GM19240 (cell line): ENCODE data around the gene SMIM35.

ENCODE experiments used
- DNase-seq: peaks from one replicate; pipeline ENCODE4 v3.0.0; 2011; ENCODE audit warnings: low spot score; ENCODE audit not compliant: insufficient read length

SMIM35 gene

DNA sequence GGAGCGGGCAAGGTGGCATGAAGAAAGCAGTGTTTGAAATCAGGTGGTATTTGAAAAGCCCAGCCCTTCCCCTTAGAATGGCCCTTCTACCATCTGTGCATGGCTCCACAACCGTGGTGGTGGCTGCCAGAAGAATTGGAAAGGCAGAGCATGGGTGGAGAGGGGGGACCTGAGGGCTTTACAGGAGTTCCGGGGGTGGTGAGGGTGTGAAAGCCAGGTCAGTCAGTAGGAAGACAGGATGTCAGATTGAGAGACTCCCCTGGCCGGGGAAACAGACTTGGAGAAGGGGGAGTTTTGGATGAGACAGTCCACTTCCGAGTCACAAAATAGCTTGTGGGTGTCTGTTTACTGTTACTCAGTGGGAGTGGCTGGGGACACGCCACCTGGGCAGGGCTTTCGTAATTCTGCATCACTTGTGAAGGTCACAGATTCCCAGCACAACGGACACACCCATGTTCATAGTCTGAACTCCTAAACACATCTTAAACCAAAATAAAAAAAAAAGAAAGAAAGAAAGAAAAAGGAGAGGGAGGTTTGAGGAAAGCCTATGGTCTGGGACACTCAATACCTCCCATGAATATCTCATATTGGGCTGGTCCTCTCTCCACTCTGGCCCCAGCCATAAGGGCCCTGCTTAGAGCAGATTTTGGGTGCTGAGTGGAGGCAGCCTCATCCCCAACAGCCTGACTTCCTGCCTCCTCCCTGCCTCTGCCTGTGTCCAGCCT is 24.4 kb upstream of the SMIM35 start:
- no peak for DNase-seq

DNA sequence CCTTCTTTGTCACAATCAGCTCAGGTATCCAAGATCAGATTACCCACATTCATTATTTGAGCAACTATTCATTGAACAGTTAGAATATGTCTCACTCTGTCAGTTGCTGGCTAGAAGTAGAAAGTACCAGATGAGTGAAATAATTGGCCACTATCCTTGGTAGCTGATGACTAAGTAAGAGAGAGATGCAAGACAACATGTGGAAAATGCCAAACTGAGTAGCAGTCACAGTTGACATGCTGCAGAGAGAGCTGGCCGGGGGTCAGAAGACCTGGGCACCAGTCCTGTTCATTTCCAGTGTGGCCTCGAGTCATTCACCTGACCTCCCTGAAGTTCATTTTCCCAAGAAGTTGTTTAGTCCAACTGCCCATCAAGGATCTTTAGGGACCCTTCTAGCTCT is 22.5 kb upstream of the SMIM35 start:
- DNase-seq = no peak

- DNase-seq = no peak
Measured at GRCh38 chr11:118108513-118108912, 21.8 kb upstream of the SMIM35 start.

DNA sequence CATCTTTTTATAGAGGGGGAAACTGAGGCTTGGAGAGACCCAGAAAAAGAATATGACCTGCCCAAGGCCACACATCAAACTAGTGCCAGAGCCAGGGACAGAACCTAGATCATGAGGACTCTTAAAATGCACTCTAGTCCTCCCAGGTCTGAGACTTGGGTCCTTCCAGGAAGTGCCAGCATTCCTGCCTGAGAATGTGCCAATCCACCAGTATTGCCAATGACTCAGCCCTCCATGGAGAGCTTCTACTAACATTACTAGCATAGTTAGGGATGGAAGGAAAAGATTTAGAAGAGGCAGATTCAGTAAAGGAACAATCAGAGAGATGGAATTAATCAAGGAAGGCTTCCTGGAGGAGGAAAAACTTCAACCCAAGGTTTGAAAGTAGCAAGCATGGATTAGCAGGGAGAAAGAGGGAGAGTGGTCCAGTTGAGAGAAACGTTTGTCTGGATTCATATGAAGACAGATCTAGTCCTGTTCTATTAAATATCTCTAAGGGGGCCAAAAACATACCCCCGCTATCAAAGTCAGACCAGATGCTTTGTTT is 20.1 kb upstream of the SMIM35 start:
- no peak for DNase-seq

- no peak for DNase-seq
Measured at GRCh38 chr11:118105657-118106305, 19.0 kb upstream of the SMIM35 start.

DNA sequence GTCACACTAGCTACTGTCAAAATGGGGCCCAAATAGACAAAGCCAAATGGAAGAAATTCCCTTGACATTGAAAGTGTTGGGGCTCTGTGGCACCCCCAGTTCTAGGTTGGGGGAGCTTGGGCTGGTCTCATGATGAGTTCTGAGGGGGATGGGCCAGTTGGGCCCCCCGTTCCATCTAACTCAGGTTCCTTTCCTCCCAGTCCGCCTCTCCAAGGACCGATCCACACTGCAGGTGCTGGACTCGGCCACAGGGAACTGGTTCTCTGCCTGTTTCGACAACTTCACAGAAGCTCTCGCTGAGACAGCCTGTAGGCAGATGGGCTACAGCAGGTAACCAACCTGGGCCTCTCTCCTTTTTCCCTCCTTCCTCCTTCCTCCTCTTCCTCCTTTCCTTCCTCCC is 17.7 kb upstream of the SMIM35 start:
- DNase-seq = no peak

DNA sequence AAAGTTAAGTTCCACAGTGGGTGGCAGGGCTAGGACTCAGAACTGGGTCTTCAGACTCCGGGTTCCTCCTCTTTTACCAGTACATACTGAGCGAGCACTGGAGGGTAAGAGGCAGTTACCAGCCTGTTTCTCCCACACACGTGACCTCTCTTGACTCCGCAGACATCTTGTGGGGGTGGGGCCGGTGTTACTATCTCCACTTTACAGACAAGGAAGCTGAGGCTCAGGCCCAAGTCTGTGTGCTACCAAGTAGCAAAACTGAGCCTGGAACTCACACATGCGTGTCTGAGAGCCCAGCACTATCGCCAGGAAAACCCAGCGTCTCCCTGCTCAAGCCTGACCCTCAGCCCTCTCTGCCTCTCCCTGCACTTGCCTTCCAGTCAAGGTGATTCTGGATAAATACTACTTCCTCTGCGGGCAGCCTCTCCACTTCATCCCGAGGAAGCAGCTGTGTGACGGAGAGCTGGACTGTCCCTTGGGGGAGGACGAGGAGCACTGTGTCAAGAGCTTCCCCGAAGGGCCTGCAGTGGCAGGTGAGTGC is 16.0 kb upstream of the SMIM35 start:
- no peak for DNase-seq

DNA sequence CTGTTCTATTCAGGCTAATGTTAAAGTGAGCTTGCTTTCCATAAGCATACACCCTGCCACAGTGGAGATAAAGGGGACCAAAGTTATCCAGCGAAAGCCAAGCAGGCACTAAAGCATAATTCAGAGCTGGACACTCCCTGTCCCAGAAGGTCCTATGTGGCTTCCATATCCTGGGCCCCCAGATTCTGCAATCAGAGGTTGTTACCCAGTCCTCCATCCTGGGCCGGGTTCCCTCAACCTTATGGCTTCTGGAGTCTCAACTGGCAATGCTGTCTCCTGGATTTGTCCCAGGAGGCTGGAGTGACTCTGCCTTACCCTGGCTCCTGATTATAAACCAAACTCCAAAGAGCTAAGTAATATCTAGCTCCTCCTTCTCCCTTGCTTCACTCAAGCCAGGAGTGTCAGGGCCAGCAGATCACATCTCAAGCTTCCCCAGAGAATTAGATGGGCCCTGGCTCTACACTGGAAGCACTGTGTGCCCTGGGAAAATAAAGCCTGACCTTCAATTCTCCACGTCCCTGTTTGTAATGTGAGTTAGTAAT is 14.0 kb upstream of the SMIM35 start:
- DNase-seq = no peak

DNA sequence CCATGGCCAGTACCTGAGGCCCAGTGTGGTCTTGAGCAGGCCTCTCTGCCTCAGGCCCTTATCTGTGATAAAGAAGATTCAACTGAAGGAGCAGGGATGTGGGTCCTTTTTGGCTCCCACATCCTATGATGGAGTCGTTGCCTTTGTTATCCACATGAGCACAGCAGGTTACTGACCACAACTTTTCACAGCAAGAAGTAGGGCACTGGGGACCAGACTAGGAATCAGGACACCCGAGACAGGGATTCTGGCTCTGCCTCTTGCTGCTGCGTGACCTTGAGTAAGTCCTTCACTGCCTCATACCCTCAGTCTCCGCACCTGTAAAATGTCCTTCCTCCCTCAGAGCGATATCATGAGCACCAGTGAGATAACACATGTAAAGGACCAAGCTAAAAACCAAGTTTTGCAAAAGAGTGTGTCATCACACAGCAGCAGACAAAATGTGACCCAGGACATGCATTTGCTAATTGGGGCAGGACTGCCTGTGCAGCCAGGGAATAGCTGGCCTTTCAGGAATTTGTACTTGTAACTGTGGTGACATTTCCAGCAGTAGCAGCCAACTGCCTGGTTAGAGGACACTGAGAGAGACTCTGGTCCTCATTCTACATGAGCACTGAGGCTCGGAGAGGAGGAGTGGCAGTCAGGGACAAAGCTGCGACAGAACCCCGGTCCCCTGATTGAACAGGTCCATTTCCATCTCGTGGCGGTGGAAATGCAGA is 13.2 kb upstream of the SMIM35 start:
- DNase-seq = no peak

- DNase-seq = no peak
Measured at GRCh38 chr11:118098996-118099837, 12.5 kb upstream of the SMIM35 start.

DNA sequence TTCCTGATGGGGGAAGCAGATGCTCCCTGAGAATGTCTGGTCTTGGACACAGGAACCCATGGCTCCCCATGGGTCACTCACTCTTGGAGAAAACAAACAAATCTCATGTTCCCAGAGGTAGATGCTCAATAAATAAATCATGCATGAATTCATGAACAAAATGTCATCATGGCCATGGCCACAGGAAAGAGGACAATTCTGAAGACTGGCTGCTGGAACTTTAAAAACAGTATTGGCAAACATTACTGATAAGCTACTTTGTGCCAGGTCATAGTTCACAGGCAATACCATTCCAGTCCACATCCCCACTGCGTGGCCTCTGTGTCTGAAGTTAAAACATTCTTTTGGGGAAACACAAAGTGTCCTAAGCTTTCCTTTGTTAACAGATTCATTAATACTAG is 9.2 kb upstream of the SMIM35 start:
- no peak for DNase-seq

DNA sequence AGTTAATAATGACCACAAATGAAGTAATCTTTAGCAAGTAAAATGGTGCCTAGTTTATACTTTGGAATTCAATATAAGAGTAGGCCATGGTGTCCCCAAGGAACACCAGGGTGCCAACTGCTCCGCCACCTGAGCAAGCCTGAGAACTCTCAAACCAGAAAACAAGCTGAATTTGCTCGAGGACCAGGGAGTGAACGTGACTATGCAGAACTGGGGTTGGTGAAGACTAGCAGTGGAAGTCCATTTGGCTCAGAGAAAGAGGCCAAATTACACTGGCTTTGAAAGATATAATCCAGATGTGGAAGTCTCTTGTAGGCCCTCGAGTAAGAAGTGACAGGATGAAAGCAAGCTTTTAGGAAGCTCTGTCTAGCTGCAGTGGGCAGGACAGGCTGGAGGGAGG is 8.7 kb upstream of the SMIM35 start:
- no peak for DNase-seq

DNA sequence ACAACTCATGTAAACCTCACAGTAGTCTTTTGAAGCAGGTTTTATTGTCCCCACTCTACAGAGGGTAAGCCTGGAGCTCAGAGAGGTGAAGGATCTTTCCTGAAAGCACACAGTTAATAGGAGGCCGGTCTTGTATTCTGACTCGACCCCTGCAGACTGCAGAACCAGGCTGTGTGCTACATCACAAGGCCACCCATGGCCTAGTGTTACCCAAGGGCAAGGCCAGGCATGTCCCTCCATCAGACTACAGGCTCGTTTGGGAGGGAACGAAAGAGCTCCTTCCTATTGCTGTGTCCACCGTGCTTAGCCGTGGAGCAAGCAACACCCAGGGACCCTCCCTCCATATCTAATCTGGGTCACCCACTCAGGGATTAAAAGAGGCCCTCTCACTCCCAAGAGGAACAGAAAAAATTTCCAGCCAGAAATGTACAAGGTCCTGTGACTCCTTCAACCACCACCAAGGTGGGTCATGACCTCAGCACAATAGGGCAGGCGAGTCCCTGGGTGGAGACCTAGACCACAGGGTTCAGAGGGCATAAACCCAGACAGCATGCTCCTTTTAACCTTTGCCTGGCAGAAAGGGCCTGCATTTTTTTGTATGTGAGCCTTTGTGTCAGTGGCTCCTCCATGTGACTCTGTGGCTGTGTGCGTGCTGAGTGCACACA is 6.3 kb upstream of the SMIM35 start:
- DNase-seq = no peak

DNA sequence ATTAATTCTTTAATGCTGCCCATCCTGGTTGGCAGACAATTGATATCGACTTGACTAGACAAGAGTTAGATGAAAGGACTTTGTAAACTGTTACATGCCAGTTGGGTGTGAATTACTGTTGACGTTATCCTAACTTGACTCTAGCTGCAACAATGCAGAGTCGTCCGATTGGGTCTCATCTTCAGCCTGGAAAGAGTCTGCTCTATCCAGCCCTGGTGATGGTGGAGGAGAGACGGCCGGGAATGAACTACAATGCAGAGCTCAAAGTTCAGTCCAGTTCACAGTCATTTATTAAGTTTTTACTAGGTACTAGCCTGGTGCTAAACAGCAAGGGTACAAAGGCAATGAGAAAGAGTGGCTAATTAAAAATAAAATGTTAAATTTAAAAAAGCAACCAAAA is 4.9 kb upstream of the SMIM35 start:
- DNase-seq = no peak

DNA sequence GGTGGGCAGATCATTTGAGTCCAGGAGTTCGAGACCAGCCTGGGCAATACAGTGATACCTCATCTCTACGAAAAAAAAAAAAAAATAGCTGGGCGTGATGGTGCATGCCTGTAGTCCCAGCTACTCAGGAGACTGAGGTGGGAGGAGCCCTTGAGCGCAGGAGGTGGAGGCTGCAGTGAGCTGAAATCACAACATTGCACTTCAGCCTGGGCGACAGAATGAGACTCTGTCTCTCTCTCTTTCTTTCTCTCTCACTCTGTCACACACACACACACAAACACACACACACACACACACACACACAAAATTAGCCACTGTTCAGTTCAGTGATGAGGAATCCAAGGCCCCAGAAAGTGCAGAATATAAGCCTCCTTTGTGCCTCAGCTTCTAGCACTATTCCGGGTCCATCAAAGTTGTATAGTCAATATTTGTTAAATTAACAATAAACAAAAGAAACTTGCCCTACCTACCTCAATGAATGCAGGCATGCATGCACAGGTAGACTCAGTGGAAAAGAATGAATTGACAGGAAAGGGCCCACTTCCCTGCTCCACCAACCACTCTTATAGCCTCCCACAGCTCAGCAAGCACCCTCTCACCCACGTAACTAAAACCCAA is 3.9 kb upstream of the SMIM35 start:
- DNase-seq = no peak

DNA sequence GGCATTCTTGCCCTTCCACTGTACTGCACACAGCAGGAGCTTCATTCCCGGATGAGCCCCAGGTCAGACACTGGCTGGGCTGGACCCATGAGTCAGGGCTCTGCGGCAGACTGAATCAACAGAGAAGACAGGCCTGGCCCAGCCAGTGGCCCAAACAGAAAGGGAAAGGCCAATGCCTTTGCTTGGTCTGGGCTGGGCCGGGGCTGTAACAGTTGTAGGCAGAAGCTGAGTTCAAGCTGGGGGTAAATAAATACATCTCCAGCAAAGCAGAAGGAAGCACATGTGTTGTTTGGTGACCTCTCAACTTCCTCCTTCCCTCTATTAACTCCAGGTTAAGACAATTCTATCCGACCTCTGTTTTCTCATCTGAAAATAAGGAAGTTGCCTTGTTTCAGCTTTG is 1.8 kb upstream of the SMIM35 start:
- DNase-seq = no peak

- DNase-seq = no peak
Measured at GRCh38 chr11:118087931-118088330, 1.2 kb upstream of the SMIM35 start.

- no peak for DNase-seq
Measured at GRCh38 chr11:118084656-118085055, 2.1 kb downstream of the SMIM35 start.

DNA sequence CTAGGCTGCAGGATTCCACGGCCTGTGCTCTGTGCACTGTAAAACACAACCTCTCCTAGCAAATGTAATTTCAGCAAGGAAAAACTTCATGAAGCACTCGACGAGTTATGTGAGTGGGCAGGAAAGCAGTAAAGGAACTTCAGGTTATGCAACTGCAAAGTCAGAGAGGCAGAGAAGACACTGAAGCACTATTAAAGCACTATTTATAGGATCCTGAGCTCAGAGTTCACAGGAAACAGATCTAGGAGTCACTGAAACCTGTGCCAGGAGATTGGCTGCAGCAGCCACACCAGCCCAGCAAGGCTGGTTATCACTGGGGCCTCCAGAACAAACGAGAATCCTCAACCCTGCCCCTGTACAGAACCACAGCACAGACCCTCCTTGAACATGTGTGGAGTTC is 2.5 kb downstream of the SMIM35 start:
- DNase-seq = no peak
